RWPE2 (cell line): ENCODE data around the gene PBX2.

Experiments used
- ATAC-seq: fragments of 200-7000 bp; cut with Tn5 transposase; 3 replicates; pipeline ENCODE4 v1.9.1; 2021; ENCODE audit warnings: low read depth
- DNase-seq: peaks from one replicate; pipeline ENCODE4 v3.0.0-alpha.2; 2020; ENCODE audit warnings: low spot score
- H3K27ac ChIP-seq: fragments of 450-650 bp; 2 replicates; pipeline ENCODE4 v1.5.1; 2017; ENCODE audit warnings: mild to moderate bottlenecking; ENCODE audit not compliant: poor library complexity, severe bottlenecking
- H3K27me3 ChIP-seq: fragments of 250-450 bp; sonication (Bioruptor Pico); 2 replicates; pipeline ENCODE4 v1.5.1; 2021; ENCODE audit warnings: mild to moderate bottlenecking, moderate library complexity; ENCODE audit not compliant: insufficient read depth, poor library complexity, severe bottlenecking
- H3K36me3 ChIP-seq: fragments of 250-450 bp; sonication (Bioruptor Pico); 2 replicates; pipeline ENCODE4 v1.5.1; 2020; ENCODE audit warnings: low read depth, mild to moderate bottlenecking, moderate library complexity
- H3K4me1 ChIP-seq: fragments of 250-450 bp; sonication (Bioruptor Pico); 2 replicates; pipeline ENCODE4 v1.5.1; 2021; ENCODE audit warnings: mild to moderate bottlenecking, moderate library complexity; ENCODE audit not compliant: insufficient read depth, poor library complexity, severe bottlenecking
- H3K4me3 ChIP-seq: fragments of 250-450 bp; sonication (Bioruptor Pico); 2 replicates; pipeline ENCODE4 v1.5.1; 2021; ENCODE audit warnings: mild to moderate bottlenecking, moderate library complexity; ENCODE audit not compliant: severe bottlenecking
- H3K9me3 ChIP-seq: fragments of 250-450 bp; sonication (Bioruptor Pico); 2 replicates; pipeline ENCODE4 v1.5.1; 2021; ENCODE audit warnings: mild to moderate bottlenecking, moderate library complexity; ENCODE audit not compliant: severe bottlenecking
- TF ChIP-seq, protein P1 (sequence below): fragments of 450-650 bp; IDR thresholded peaks from one replicate; pipeline ENCODE4 v1.5.1; 2017; ENCODE audit warnings: mild to moderate bottlenecking, moderate library complexity; ENCODE audit not compliant: poor library complexity, severe bottlenecking

The PBX2 gene

DNA sequence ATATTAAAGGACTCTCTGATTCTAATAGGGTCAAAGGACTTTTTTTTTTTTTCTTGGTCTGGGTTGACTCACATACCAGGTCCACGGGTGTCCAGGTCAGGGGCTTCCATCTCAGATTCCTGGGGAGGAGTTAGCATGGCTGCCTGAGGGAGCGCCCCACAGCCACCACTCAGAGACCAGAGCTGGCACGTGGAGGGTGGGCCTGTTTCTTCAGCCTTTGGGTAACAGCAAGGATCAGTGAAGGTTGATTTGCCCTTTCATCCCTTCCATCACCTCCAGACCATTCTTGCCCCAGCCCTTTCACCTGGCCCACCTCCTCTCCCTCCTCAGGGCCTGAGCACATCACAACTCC, 8.3 kb upstream of the PBX2 start:
- H3K4me1 ChIP-seq, result peaks cover 2% of the 10 kb centered on the region
- DNase-seq (no peak), ATAC-seq (no peak)
- H3K27ac ChIP-seq, result no peak overlapping the region
- TF ChIP-seq, protein P1, sequence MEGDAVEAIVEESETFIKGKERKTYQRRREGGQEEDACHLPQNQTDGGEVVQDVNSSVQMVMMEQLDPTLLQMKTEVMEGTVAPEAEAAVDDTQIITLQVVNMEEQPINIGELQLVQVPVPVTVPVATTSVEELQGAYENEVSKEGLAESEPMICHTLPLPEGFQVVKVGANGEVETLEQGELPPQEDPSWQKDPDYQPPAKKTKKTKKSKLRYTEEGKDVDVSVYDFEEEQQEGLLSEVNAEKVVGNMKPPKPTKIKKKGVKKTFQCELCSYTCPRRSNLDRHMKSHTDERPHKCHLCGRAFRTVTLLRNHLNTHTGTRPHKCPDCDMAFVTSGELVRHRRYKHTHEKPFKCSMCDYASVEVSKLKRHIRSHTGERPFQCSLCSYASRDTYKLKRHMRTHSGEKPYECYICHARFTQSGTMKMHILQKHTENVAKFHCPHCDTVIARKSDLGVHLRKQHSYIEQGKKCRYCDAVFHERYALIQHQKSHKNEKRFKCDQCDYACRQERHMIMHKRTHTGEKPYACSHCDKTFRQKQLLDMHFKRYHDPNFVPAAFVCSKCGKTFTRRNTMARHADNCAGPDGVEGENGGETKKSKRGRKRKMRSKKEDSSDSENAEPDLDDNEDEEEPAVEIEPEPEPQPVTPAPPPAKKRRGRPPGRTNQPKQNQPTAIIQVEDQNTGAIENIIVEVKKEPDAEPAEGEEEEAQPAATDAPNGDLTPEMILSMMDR, result no peak
- no peaks in the 10 kb centered on the region for H3K27me3 ChIP-seq
- H3K9me3 ChIP-seq, result no peaks in the 10 kb centered on the region
- no peak overlapping the region for H3K4me3 ChIP-seq
- no peaks in the 10 kb centered on the region for H3K36me3 ChIP-seq

DNA sequence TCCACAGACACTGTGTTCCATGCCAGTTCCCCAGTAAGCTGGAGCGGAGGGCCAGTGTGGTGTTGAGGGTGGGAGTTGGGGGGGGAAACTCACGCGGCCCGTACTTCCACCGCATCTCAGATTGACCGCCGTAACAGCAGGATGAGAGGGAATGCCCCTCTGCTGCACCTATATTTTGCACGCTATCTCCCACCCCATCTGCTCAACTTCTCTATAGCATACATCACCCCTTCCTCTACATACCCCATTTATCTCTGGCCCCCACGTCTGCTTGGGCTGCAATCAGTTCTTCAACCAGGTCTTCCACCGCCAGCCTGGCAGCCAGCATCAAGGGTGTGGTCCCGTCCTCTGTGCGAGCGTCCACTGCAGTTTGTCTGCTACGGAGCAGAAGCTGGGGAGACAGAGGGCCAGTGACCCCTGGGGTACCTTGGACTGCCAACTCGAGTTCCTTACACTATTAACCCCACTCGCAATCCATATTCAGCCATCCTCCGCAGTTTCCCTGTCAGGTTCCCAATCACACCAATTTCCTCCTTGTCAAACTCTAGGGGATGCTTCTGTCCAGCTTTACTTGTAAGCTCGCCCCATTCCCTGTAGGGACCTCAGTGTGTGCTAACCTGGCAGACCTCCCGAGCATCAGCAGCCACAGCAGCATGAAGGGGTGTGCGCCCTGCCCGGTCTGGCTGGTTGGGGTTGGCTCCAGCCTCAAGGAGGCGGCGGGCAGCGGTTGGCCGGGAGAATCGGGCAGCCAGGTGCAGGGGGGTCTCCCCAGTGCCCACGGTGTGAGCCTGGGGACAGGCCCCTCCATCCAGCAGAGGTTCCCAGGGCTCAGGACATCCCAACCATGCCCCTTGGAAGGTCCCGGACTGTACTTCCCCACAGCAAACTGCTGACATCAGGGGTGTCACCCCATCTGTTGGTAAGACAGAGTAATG, 6.9 kb upstream of the PBX2 start:
- TF ChIP-seq, protein P1, result no peak
- Histone ChIP-seq H3K27me3 (no peaks in the 10 kb centered on the region), H3K4me1 (peaks cover 7% of the 10 kb centered on the region), H3K4me3 (peak overlapping the region; percentile 50), H3K9me3 (no peaks in the 10 kb centered on the region), H3K27ac (peak overlapping the region; percentile 78), H3K36me3 (no peaks in the 10 kb centered on the region)
- ATAC-seq (no peak), DNase-seq (no peak)

DNA sequence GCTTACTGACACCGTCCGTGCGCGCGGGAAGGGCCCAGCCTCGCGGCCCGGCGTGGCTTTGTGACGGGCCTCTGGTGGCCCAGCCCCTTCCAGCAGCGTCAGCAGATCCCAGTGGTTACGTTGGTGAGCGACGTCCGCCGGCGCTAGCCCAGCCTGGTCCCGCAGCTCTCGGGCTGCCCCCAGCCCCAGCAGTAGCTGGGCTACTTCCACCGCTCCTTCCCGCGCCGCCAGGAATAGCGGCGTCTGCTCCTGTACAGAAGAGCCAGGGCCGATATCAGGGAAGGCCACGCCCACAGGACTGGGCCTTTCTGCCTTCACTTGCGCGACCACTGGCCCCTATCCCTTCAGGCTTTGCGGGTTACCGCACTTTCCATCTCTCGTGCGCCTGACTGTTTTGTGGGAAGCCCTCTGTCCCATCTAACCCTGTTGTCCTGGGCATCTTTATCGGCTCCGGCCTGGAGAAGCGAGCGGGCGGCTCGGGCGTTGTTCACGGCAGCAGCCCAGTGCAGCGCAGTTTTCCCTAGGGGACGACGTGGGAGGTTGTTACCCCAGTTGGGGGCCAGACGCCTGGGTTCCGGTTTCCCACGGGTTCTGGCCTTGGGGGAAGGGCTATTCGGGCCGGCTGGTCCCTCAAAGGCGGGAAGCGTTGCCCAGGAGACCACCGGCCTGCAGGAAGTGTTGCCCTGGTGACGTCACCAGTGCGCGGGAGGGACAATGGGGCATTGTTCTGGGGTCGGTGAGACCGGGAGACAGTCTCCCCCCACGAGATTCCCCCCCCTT, 6.1 kb upstream of the PBX2 start:
- H3K4me3 ChIP-seq, result peak overlapping the region; percentile 50
- no peaks in the 10 kb centered on the region for H3K9me3 ChIP-seq
- peak overlapping the region; percentile 78 for H3K27ac ChIP-seq
- H3K4me1 ChIP-seq, result peaks cover 7% of the 10 kb centered on the region
- TF ChIP-seq, protein P1, result no peak
- H3K27me3 ChIP-seq, result no peaks in the 10 kb centered on the region
- no peak; the same call in 2 of the 3 replicates for ATAC-seq
- DNase-seq, result peak; percentile 84
- no peaks in the 10 kb centered on the region for H3K36me3 ChIP-seq

DNA sequence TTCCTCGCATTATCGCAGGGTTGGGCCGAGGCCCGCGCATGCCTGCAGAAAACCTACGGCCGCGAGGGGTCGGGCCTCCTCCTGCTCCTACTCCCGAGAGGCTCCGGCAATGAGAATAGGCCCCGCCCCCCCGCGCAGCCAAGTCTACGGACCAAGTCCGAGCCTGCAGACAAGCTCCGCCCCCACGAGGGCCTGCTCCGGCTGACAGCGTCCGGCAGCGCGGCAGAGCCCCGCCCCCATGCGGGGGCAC, 5.6 kb upstream of the PBX2 start:
- no peaks in the 10 kb centered on the region for H3K36me3 ChIP-seq
- peak overlapping the region; percentile 78 for H3K27ac ChIP-seq
- peaks cover 7% of the 10 kb centered on the region for H3K4me1 ChIP-seq
- H3K27me3 ChIP-seq, result no peaks in the 10 kb centered on the region
- no peaks in the 10 kb centered on the region for H3K9me3 ChIP-seq
- TF ChIP-seq, protein P1, result no peak
- DNase-seq (peak; percentile 100), ATAC-seq (no peak; the same call in 2 of the 3 replicates)
- peak overlapping the region; percentile 50 for H3K4me3 ChIP-seq
